T47D (cell line): ENCODE results near the gene MAPK8IP1.

Experiments
- DNase-seq, 2 experiments: peaks; one replicate each; pipeline versions ENCODE4 v3.0.0 to v3.0.0-alpha.2; 2011 to 2012; ENCODE audit warnings: low read depth in 1 of 2, low spot score in 1 of 2
- JUND ChIP-seq: IDR thresholded peaks from 2 replicates; pipeline ENCODE4 v1.6.1; 2012; ENCODE audit warnings: low read depth
- in situ Hi-C: cut with HindIII; loops from 2 replicates; pipeline ENCODE4 v1.10.0; 2016; ENCODE audit warnings: low sequenced_read_pairs, low pct_unique_long_range_greater_than_20kb

The MAPK8IP1 gene

GRCh38 chr11:45930951-45931570 lies 45.6 kb downstream of the MAPK8IP1 start:
- in situ Hi-C loops = no loop called here
- TF ChIP-seq JUND = no peak
- no peak for DNase-seq

- in situ Hi-C loops = no loop called here
- TF ChIP-seq JUND = no peak
Measured at GRCh38 chr11:45931739-45932138, 46.3 kb downstream of the MAPK8IP1 start.

DNA sequence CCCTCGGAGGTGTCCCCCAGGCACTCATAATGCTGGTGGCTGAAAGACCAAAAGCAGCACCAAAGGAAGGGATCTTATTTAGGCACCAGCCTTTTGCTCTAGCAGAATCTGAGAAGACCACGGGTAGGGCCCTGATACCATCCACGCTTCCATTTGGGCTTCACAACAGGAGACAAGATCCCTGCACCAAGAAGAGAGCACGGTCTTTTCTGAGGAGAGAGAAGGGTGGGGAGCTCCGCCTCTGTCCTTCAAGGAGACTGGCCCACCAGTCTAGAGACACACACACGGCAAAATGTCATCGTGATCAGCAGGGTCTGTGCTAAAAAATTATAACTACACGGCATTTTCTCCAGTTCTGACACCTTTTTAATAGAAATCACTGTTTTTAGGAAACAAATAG lies 46.8 kb downstream of the MAPK8IP1 start:
- in situ Hi-C loops = no loop called here
- no peak for TF ChIP-seq JUND
- DNase-seq = no peak

More at GRCh38 chr11:45931739-45932138, 46.3 kb downstream of the MAPK8IP1 start:
- DNase-seq = no peak

DNA sequence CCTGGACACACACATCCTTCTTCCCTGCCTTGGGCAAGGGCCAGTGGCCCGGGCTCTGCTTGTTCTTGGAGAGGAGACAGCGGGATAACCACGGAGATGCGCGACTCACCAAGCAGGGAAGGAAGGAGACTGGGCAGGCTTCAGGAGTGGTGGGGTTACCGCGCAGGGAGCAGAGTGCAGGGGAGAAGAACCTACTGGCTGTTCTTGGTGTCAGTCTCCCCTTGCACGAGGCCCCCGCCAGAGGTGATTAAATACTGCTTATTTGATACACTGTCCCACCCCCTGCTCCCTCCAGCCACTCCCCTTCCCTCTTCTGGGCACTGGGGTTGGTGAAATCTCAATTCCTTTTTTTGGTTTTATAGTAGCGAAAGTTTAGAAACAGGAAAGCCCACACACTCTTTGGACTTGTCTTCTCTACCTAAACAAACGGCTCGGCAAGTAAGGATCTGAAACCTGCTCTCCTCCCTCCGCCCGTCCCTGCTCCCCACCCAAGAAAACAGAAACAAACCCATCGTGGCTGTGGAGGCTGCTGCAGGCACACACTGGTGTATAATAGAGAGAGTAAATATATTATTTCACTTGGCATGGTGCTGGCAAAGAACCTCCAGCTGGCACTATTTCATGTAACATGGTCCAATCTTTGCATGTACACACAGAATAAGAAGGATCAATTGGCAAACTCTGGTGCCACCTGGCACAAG lies 47.8 kb downstream of the MAPK8IP1 start:
- no peak for TF ChIP-seq JUND
- DNase-seq = no peak
- in situ Hi-C loops = no loop called here

DNA sequence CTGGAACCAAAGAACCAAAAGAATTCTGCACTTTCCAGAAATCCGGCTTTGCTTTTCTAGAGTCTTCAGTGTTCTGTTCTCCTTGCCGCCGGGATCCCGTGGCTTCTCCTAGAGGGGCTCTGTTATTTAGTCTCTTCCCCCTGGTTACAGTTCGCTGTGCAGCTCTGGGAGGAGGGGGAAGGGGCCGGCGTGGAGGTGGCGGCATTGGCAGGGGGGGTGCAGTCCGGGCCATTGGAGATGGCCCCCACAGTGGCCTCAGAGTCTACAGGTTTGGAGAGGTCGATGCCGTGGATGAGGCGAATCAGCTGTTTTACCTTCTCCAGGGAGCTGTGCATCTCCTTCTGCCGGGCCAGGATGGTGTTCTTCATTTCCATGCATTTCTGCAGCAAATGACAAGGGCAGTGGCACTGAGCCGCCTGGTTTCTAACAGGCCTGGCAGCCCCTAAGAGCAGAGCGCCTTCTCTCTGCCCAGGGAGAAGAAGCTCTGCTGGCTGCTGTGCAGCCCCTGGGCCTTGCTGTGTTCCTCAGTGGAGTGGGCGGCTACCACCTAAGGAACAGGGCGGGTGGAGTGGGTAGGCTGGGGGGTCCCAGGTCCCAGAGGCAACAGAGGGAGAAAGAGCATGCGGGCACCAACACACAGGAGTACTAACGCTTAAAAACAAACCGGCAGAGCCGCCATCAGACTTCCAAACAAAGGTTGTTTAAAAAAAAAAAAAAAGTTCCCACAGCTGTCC lies 48.6 kb downstream of the MAPK8IP1 start:
- in situ Hi-C loops = no loop called here
- DNase-seq = no peak
- no peak for TF ChIP-seq JUND

DNA sequence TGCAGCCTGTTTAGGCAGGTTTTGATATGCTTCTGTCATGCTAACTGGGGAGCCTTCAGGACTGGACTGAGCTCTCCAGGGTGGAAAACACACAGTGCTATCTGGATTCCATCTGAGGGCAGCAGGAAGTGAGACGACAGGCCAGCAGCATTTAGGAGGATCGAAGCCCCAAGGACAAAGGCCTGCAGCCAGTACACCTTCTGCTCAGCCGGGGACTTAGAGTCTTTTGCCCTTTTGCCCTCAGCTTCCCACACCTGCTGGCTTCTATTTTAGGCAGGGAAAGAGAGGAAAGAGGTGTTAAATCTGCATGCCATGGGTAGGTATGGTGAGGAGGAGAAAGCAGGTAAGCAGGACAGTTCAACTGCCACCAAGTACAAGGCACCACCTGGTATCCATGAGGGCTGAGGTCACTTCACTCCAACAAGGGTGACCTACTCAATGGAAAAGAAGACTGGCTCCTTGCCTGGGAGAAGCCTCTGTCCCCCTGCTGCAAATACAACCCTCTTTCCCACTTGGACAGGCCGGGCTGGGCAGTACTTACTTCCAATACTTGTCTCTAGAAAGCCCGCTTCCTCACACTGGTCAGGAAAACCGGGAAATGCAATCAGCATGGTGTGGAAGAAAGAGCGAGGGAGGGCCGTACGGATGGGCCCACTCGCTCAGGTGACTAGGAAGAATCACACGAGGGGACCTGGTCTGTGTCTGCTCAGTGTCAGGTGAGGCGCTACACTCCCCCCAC lies 49.3 kb downstream of the MAPK8IP1 start:
- in situ Hi-C loops = no loop called here
- peak; percentile 76 to 81 for DNase-seq
- TF ChIP-seq JUND = no peak

DNA sequence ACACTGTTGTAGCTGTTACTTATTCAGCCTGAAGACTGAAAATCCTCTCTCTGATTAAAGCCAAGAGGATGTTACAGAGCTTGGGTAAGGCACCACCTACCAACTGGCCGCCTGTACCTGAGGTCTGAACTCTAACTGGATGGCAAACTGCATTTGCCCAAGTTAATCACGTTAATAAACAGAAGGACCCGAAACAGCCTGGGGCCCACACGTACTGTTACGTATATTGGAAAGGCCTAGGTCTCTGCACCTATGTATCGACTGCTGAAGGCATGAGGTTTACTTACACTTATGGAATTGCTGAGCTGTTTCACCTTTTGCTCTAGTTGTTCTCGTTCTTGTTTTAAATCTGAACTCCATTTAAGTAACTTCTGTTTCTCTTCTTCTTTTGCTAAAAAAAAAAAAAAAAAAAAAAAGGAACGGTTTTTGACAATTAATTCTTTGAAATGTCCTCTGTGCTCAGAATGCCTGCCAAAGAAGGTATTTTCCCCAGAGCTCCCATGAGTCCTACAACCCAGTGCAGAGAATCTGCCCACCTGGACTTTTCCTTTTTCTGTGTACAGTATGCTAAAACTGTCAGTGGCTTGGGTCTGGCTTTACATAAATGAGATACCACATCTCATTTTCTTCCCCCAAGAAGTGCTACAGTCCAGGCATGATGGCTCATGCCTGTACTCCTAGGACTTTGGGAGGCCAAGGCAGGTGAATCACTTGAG lies 50.1 kb downstream of the MAPK8IP1 start:
- in situ Hi-C loops = no loop called here
- TF ChIP-seq JUND = no peak

GRCh38 chr11:45936511-45937054 lies 51.1 kb downstream of the MAPK8IP1 start:
- in situ Hi-C loops = no loop called here
- no peak for TF ChIP-seq JUND
- no peak for DNase-seq

More for the DNA sequence above, 50.1 kb downstream of the MAPK8IP1 start:
- no peak for DNase-seq

GRCh38 chr11:45937916-45938315 lies 52.5 kb downstream of the MAPK8IP1 start:
- no peak for DNase-seq
- in situ Hi-C loops = no loop called here
- no peak for TF ChIP-seq JUND

GRCh38 chr11:45939836-45940235 lies 54.4 kb downstream of the MAPK8IP1 start:
- no peak for TF ChIP-seq JUND
- in situ Hi-C loops = no loop called here
- no peak for DNase-seq

GRCh38 chr11:45941285-45941684 lies 55.8 kb downstream of the MAPK8IP1 start:
- in situ Hi-C loops = no loop called here
- DNase-seq = no peak
- no peak for TF ChIP-seq JUND

DNA sequence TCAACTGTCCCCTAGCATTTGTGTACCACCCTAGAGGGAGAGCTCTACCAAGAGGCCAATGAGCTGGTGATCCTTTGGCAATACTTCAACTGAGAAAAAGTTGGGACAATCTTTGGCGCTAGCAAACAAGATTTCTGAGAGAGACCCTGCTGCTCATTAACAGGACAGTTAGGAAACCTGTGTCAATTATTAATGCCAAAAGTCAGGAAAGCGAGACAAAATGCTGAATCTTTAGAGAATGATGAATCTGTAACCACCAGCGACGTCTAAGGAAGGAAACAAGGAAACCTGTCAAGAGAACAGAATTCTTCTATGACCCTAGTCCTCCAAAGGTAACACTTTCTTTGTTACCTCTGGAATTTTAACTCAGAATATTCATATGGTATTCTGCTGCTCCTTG lies 56.9 kb downstream of the MAPK8IP1 start:
- in situ Hi-C loops = no loop called here
- TF ChIP-seq JUND = no peak
- no peak for DNase-seq
